HG03342 (cell line): ENCODE results near the gene RNF208.
A peak's percentile ranks its signal among the peaks of the same experiment; 100 is the strongest.

ENCODE experiments used
- ATAC-seq: cut with Tn5 transposase; IDR thresholded peaks from one replicate; pipeline ENCODE4 v1.9.1; 2021; ENCODE audit warnings: mild to moderate bottlenecking, moderate library complexity; ENCODE audit not compliant: unreplicated experiment

The RNF208 gene

GRCh38 chr9:137215196-137215986 is 6.6 kb downstream of the RNF208 start:
- no peak for ATAC-seq

GRCh38 chr9:137214620-137215019 is 7.4 kb downstream of the RNF208 start:
- ATAC-seq = no peak

GRCh38 chr9:137213160-137214060 is 8.6 kb downstream of the RNF208 start:
- no peak for ATAC-seq

- ATAC-seq = no peak
Measured at GRCh38 chr9:137212520-137212919, 9.5 kb downstream of the RNF208 start.

- ATAC-seq = no peak
Measured at GRCh38 chr9:137211532-137211931, 10.5 kb downstream of the RNF208 start.

GRCh38 chr9:137206602-137207001 is 15.4 kb downstream of the RNF208 start:
- ATAC-seq = no peak

- peak; percentile 40 for ATAC-seq
Measured at GRCh38 chr9:137205126-137206069, 16.6 kb downstream of the RNF208 start, which contains the start of the genes NDOR1 and TMEM203. Gene NDOR1 (plus strand): TSS chr9:137205700. CDS start chr9:137205778, 78 bp downstream. Gene TMEM203 (minus strand): TSS chr9:137205648. CDS start chr9:137205414, 234 bp downstream.

- ATAC-seq = no peak
Measured at GRCh38 chr9:137204731-137205125, 17.3 kb downstream of the RNF208 start.

- ATAC-seq = no peak
Measured at GRCh38 chr9:137202966-137203365, 19.1 kb downstream of the RNF208 start.

- no peak for ATAC-seq
Measured at GRCh38 chr9:137201205-137201868, 20.7 kb downstream of the RNF208 start.

GRCh38 chr9:137200311-137201204 is 21.5 kb downstream of the RNF208 start, which contains the start of gene TPRN:
Gene TPRN (minus strand): TSS chr9:137200741. CDS start chr9:137200711, 30 bp downstream.
- ATAC-seq = peak; percentile 83

- no peak for ATAC-seq
Measured at GRCh38 chr9:137199411-137200121, 22.5 kb downstream of the RNF208 start.

GRCh38 chr9:137198902-137199283 is 23.1 kb downstream of the RNF208 start:
- no peak for ATAC-seq

- no peak for ATAC-seq
Measured at GRCh38 chr9:137198051-137198901, 23.8 kb downstream of the RNF208 start.

GRCh38 chr9:137195525-137196220 is 26.4 kb downstream of the RNF208 start:
- ATAC-seq = no peak

- no peak for ATAC-seq
Measured at GRCh38 chr9:137194909-137195308, 27.1 kb downstream of the RNF208 start.

- ATAC-seq = no peak
Measured at GRCh38 chr9:137194388-137194787, 27.7 kb downstream of the RNF208 start.
